IMR-90 (cell line): ENCODE results near the gene GFER. TPM values are rescaled to one million over a fixed set of nuclear protein-coding genes. Genes with fewer than 3 reads are reported as not detected.

Experiments used
- ATAC-seq: fragments of 200-7000 bp; cut with Tn5 transposase; 2 replicates; pipeline ENCODE4 v1.9.1; 2020; ENCODE audit warnings: low read depth, mild to moderate bottlenecking, moderate library complexity
- BruUV-seq: library from RNA; stranded (reverse); fragments of 400-500 nt; replicated peaks from 2 replicates; lab custom pipeline; 2021; lab: Mats Ljungman, UMichigan
- CTCF ChIA-PET: fragments of 300-600 bp; formaldehyde crosslinking; extraction: SDS; loops from one replicate; lab custom pipeline; 2021; ENCODE audit warnings: antibody characterized with exemption; lab: Yijun Ruan, JAX
- POLR2A ChIA-PET: fragments of 300-600 bp; sonication (Branson Sonifier 250); formaldehyde crosslinking; loops from one replicate; lab custom pipeline; 2022; ENCODE audit warnings: antibody characterized with exemption; ENCODE audit not compliant: unreplicated experiment; lab: Charles Lee
- DNase-seq: peaks from one replicate; pipeline ENCODE4 v3.0.0; 2013
- H2AFZ ChIP-seq: replicated peaks from 2 replicates; pipeline ENCODE3; 2013; ENCODE audit warnings: low read length, mild to moderate bottlenecking; ENCODE audit not compliant: poor library complexity
- H2AK5ac ChIP-seq: 2 replicates; pipeline ENCODE4 v1.6.1; 2013; ENCODE audit warnings: low read depth, low read length, inconsistent platforms
- H2AK9ac ChIP-seq: replicated peaks from 2 replicates; pipeline ENCODE3; 2013; ENCODE audit warnings: mild to moderate bottlenecking, low read depth, low read length, moderate library complexity; ENCODE audit not compliant: poor library complexity
- H2BK120ac ChIP-seq: 2 replicates; pipeline ENCODE4 v1.6.1; 2013; ENCODE audit warnings: low read depth, low read length, inconsistent platforms
- H2BK15ac ChIP-seq: 3 replicates; pipeline ENCODE4 v1.6.1; 2013; ENCODE audit warnings: low read depth, low read length, inconsistent platforms
- H2BK20ac ChIP-seq: 2 replicates; pipeline ENCODE4 v1.6.1; 2013; ENCODE audit warnings: low read depth, mild to moderate bottlenecking, inconsistent platforms, low read length, moderate library complexity
- H2BK5ac ChIP-seq: 2 replicates; pipeline ENCODE4 v1.6.1; 2013; ENCODE audit warnings: mild to moderate bottlenecking, low read depth, low read length, inconsistent platforms; ENCODE audit not compliant: poor library complexity, severe bottlenecking
- H3K14ac ChIP-seq: replicated peaks from 2 replicates; pipeline ENCODE4 v1.6.1; 2013; ENCODE audit warnings: low read depth, low read length, inconsistent platforms
- H3K18ac ChIP-seq: 2 replicates; pipeline ENCODE4 v1.6.1; 2013; ENCODE audit warnings: low read depth, low read length, control low read depth
- H3K23ac ChIP-seq: 2 replicates; pipeline ENCODE4 v1.6.1; 2013; ENCODE audit warnings: low read depth, low read length, inconsistent platforms
- H3K27ac ChIP-seq: 2 replicates; pipeline ENCODE4 v1.5.1; 2013; ENCODE audit warnings: mild to moderate bottlenecking, control low read depth, low read length; ENCODE audit not compliant: insufficient read depth
- H3K27me3 ChIP-seq: 2 replicates; pipeline ENCODE4 v1.6.1; 2013; ENCODE audit warnings: low read length; ENCODE audit not compliant: control insufficient read depth, insufficient read depth
- H3K36me3 ChIP-seq: 2 replicates; pipeline ENCODE4 v1.6.1; 2013; ENCODE audit warnings: low read length, mixed read lengths; ENCODE audit not compliant: control insufficient read depth, insufficient read depth
- H3K4ac ChIP-seq: 2 replicates; pipeline ENCODE4 v1.6.1; 2013; ENCODE audit warnings: low read depth, low read length, inconsistent platforms
- H3K4me1 ChIP-seq: 2 replicates; pipeline ENCODE4 v1.6.1; 2013; ENCODE audit warnings: low read length, mixed read lengths; ENCODE audit not compliant: control insufficient read depth, insufficient read depth
- H3K4me2 ChIP-seq: 2 replicates; pipeline ENCODE4 v1.6.1; 2013; ENCODE audit warnings: low read depth, mild to moderate bottlenecking, control low read depth, low read length, moderate library complexity
- H3K4me3 ChIP-seq: 2 replicates; pipeline ENCODE4 v1.5.1; 2013; ENCODE audit warnings: low read depth, mild to moderate bottlenecking, control low read depth, low read length, moderate library complexity; ENCODE audit not compliant: insufficient read depth
- H3K56ac ChIP-seq: 2 replicates; pipeline ENCODE4 v1.6.1; 2013; ENCODE audit warnings: low read length, inconsistent platforms; ENCODE audit not compliant: insufficient read depth; ENCODE audit errors: extremely low read depth
- H3K79me1 ChIP-seq, 2 experiments: 2 replicates each; pipeline ENCODE4 v1.6.1; 2013; ENCODE audit warnings: low read length in 2 of 2, inconsistent platforms in 1 of 2, low read depth in 1 of 2
- H3K9ac ChIP-seq: 2 replicates; pipeline ENCODE4 v1.6.1; 2013; ENCODE audit warnings: low read depth, low read length, control low read depth
- H3K9me1 ChIP-seq: 2 replicates; pipeline ENCODE4 v1.6.1; 2013; ENCODE audit warnings: low read length, inconsistent platforms; ENCODE audit not compliant: insufficient read depth
- H3K9me3 ChIP-seq: 2 replicates; pipeline ENCODE4 v1.6.1; 2013; ENCODE audit warnings: low read length; ENCODE audit not compliant: control insufficient read depth, insufficient read depth
- H4K20me1 ChIP-seq: 2 replicates; pipeline ENCODE4 v1.6.1; 2013; ENCODE audit warnings: low read length, inconsistent platforms; ENCODE audit not compliant: insufficient read depth
- H4K5ac ChIP-seq: 2 replicates; pipeline ENCODE4 v1.6.1; 2013; ENCODE audit warnings: mild to moderate bottlenecking, low read depth, low read length, control low read depth
- H4K8ac ChIP-seq, 2 experiments: 2 replicates each; pipeline ENCODE4 v1.6.1; 2013; ENCODE audit warnings: low read depth in 2 of 2, low read length in 2 of 2, control low read depth in 1 of 2, inconsistent platforms in 1 of 2
- H4K91ac ChIP-seq: 2 replicates; pipeline ENCODE4 v1.6.1; 2013; ENCODE audit warnings: low read depth, low read length, inconsistent platforms; ENCODE audit not compliant: insufficient read depth
- CHD1 ChIP-seq: IDR thresholded peaks from 2 replicates; pipeline ENCODE4 v1.6.1; 2012; ENCODE audit warnings: low read depth, low read length, improper control_type of control experiment
- POLR2A ChIP-seq: IDR thresholded peaks from 2 replicates; pipeline ENCODE4 v1.6.1; 2012; ENCODE audit warnings: mild to moderate bottlenecking, low read depth, low read length
- WGBS, 2 experiments: methylation state at CpG; one replicate each; pipeline versions ENCODE4 v1.1.5 to v1.1.7; 2013; ENCODE audit warnings: missing lambda C conversion rate in 2 of 2; ENCODE audit not compliant: insufficient read length in 1 of 2; ENCODE audit errors: extremely low coverage in 2 of 2; 5-methylcytosine and 5-hydroxymethylcytosine counted together
- dilution Hi-C: fragments of 300-500 bp; cut with HindIII; formaldehyde crosslinking; loops from one replicate; pipeline ENCODE4 v1.14.3; 2018; ENCODE audit warnings: low sequenced_read_pairs; ENCODE audit not compliant: unreplicated experiment
- in situ Hi-C: fragments of 300-500 bp; cut with MboI; formaldehyde crosslinking; loops from 3 replicates; pipeline ENCODE4 v1.14.3; 2019; ENCODE audit warnings: low sequenced_read_pairs, inconsistent platforms, mixed read lengths
- intact Hi-C: fragments of 100-400 bp; cut with micrococcal nuclease; formaldehyde crosslinking; loops from 2 replicates; pipeline ENCODE4 v1.10.0; 2022
- polyA plus RNA-seq, 3 experiments: library from polyadenylated mRNA; depleted of rRNA; stranded (reverse); fragments of >200 nt; gene quantifications; 2 replicates each; pipeline ENCODE4 v1.2.3, GENCODE V29; 2012; ENCODE audit warnings: low replicate concordance in 1 of 3
- total RNA-seq: library from RNA; depleted of rRNA; stranded (reverse); fragments of >200 nt; gene quantifications from 2 replicates; pipeline ENCODE4 v1.2.3, GENCODE V29; 2012

The GFER gene
- total and polyA plus RNA-seq, 2 of the 4 experiments (the other 2 are of a cell fraction) = 6.8 to 19.8 TPM

DNA sequence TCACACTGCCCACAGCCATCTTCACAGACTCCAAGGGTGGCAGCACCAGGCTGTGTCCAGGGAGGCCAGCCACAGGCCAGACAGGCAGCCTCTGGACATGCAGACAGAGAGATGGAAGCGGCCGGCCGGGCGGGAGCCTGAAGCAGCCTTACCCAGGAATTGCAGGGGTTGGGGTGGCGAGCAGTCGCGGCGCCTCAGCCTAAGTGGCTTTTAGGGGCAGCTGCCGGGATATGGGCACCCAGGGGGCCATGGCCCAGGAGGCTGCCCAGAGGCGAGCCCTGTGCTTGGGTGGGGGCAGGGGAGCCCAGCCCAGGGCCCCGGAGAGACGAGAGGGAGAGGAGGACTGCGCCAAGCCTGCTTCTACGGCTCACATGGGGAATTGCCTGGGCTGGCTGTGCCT lies 41.3 kb downstream of the GFER start:
- 95% methylated on average over 4 of the region's 14 CpGs; no CpG with 5 or more reads in 1 of the 2 experiments for WGBS, 2 experiments
- H4K91ac ChIP-seq = no peak overlapping the region
- no peak overlapping the region for H3K4me2 ChIP-seq
- DNase-seq (no peak), ATAC-seq (no peak)
- H2BK5ac ChIP-seq = no peak overlapping the region
- H3K9ac ChIP-seq = no peak overlapping the region
- TF ChIP-seq CHD1 = no peak
- TF ChIP-seq POLR2A = no peak
- no peak overlapping the region for H3K56ac ChIP-seq
- H2AFZ ChIP-seq = peak overlapping the region; percentile 67
- ChIA-PET CTCF (no interaction called here), POLR2A (no interaction called here)
- no peak overlapping the region for H3K23ac ChIP-seq
- dilution Hi-C loops = no loop called here
- intact Hi-C loops = no loop called here
- peak overlapping the region; percentile 70; the same call in 1 of the 2 replicates for H2AK5ac ChIP-seq
- H3K9me3 ChIP-seq = no peaks in the 10 kb centered on the region
- H3K9me1 ChIP-seq = peaks cover 9% of the 10 kb centered on the region
- peaks cover 15% of the 10 kb centered on the region for H4K20me1 ChIP-seq
- no peak overlapping the region for H2BK120ac ChIP-seq
- H3K4ac ChIP-seq = peak overlapping the region; percentile 33; the same call in 1 of the 2 replicates
- peaks cover 20% of the 10 kb centered on the region for H3K4me1 ChIP-seq
- H2BK20ac ChIP-seq = 0 out of 2 replicates have a peak overlapping the region, but pooled peaks have one; percentile 12
- peaks cover 5% of the 10 kb centered on the region; the same call in 1 of the 2 replicates for H3K27me3 ChIP-seq
- no peak overlapping the region for H4K5ac ChIP-seq
- BruUV-seq = no TSS peak
- in situ Hi-C loops = no loop called here
- peak overlapping the region; percentile 96 for H2AK9ac ChIP-seq
- peaks cover 6 to 35% of the 10 kb centered on the region in 2 experiments for H3K79me1 ChIP-seq
- H3K14ac ChIP-seq = no peak overlapping the region
- H3K36me3 ChIP-seq = peaks cover 9% of the 10 kb centered on the region; the same call in 1 of the 2 replicates
- no peak overlapping the region for H3K18ac ChIP-seq
- H3K27ac ChIP-seq = no peak overlapping the region
- no peak overlapping the region for H3K4me3 ChIP-seq
- H2BK15ac ChIP-seq = no peak overlapping the region
- no peak overlapping the region for H4K8ac ChIP-seq
